ENCODE measurements around the gene EIF2A. TPM values are rescaled to one million over a fixed set of nuclear protein-coding genes. Genes with fewer than 3 reads are reported as not detected.

EIF2A gene
- total RNA-seq, 2 experiments from 2014 or later, result 85.6 to 105 TPM

GRCh38 chr3:150523538-150523937, 23.0 kb upstream of the EIF2A start:
- Histone ChIP-seq H3K27ac (ENCODE audit: low read depth, low read length, poor library complexity, severe bottlenecking) (no peak overlapping the region), H3K4me2 (ENCODE audit: low read length) (no peak overlapping the region), H3K4me3 (ENCODE audit: low read depth, low read length, poor library complexity, severe bottlenecking) (no peak overlapping the region), H3K79me2 (ENCODE audit: insufficient read depth, low read depth, low read length) (no peaks in the 10 kb centered on the region), H3K4me1 (ENCODE audit: insufficient read depth, low read length, poor library complexity, severe bottlenecking) (no peaks in the 10 kb centered on the region), H4K20me1 (ENCODE audit: insufficient read depth, low read length) (no peaks in the 10 kb centered on the region), H2AFZ (ENCODE audit: low read length) (no peak overlapping the region), H3K9me2 (ENCODE audit: insufficient read depth, low read length) (no peaks in the 10 kb centered on the region), H3K36me3 (ENCODE audit: insufficient read depth, low read length) (no peaks in the 10 kb centered on the region), H3K9me3 (ENCODE audit: low read length) (no peaks in the 10 kb centered on the region)
- DNase-seq (ENCODE audit: low spot score), result no peak
- intact Hi-C loops (cut with micrococcal nuclease; ENCODE audit: unreplicated experiment), result no loop called here
- TF ChIP-seq, protein P1, sequence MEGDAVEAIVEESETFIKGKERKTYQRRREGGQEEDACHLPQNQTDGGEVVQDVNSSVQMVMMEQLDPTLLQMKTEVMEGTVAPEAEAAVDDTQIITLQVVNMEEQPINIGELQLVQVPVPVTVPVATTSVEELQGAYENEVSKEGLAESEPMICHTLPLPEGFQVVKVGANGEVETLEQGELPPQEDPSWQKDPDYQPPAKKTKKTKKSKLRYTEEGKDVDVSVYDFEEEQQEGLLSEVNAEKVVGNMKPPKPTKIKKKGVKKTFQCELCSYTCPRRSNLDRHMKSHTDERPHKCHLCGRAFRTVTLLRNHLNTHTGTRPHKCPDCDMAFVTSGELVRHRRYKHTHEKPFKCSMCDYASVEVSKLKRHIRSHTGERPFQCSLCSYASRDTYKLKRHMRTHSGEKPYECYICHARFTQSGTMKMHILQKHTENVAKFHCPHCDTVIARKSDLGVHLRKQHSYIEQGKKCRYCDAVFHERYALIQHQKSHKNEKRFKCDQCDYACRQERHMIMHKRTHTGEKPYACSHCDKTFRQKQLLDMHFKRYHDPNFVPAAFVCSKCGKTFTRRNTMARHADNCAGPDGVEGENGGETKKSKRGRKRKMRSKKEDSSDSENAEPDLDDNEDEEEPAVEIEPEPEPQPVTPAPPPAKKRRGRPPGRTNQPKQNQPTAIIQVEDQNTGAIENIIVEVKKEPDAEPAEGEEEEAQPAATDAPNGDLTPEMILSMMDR (conservative IDR thresholded peaks at IDR 0.05; ENCODE audit: low read length), result no peak
- no peak for TF ChIP-seq EZH2phosphoT487 (IDR thresholded peaks at IDR 0.05; ENCODE audit: borderline replicate concordance, low read depth, low read length)
- ChIA-PET POLR2A (no interaction called here), CTCF (ENCODE audit: unreplicated experiment) (no interaction called here)
- no TSS peak for BruUV-seq (replicated peaks)

- BruUV-seq (replicated peaks), result no TSS peak
- Histone ChIP-seq H2AFZ (ENCODE audit: low read length) (no peak overlapping the region), H3K9me3 (ENCODE audit: low read length) (no peaks in the 10 kb centered on the region), H4K20me1 (ENCODE audit: insufficient read depth, low read length) (no peaks in the 10 kb centered on the region), H3K4me2 (ENCODE audit: low read length) (no peak overlapping the region), H3K4me3 (ENCODE audit: low read depth, low read length, poor library complexity, severe bottlenecking) (no peak overlapping the region), H3K27ac (ENCODE audit: low read depth, low read length, poor library complexity, severe bottlenecking) (no peak overlapping the region), H3K9me2 (ENCODE audit: insufficient read depth, low read length) (no peaks in the 10 kb centered on the region), H3K4me1 (ENCODE audit: insufficient read depth, low read length, poor library complexity, severe bottlenecking) (no peaks in the 10 kb centered on the region), H3K79me2 (ENCODE audit: insufficient read depth, low read depth, low read length) (no peaks in the 10 kb centered on the region), H3K36me3 (ENCODE audit: insufficient read depth, low read length) (no peaks in the 10 kb centered on the region)
- TF ChIP-seq EZH2phosphoT487 (IDR thresholded peaks at IDR 0.05; ENCODE audit: borderline replicate concordance, low read depth, low read length), result no peak
- TF ChIP-seq, protein P1 (conservative IDR thresholded peaks at IDR 0.05; ENCODE audit: low read length), result no peak
- intact Hi-C loops (cut with micrococcal nuclease; ENCODE audit: unreplicated experiment), result loop anchor here (1.0 to 5.0 kb wide), 3 partner anchors 175 to 337 kb away; partner anchors contain the start of gene ERICH6
- POLR2A ChIA-PET, result interaction anchor here (0.6 to 1.2 kb wide), 3 partner anchors 16 to 166 kb away, joined by 3 read pairs; partner anchors contain the start of genes EIF2A and SERP1
- CTCF ChIA-PET (ENCODE audit: unreplicated experiment), result interaction anchor here (1.2 kb wide), 1 partner anchor 236 kb away, joined by 4 read pairs; no protein-coding TSS in a partner anchor
- no peak for DNase-seq (ENCODE audit: low spot score)
These were observed 18.9 kb upstream of the EIF2A start for GRCh38 chr3:150527464-150528255.

GRCh38 chr3:150528354-150528797, 18.2 kb upstream of the EIF2A start:
- H3K79me2 ChIP-seq (ENCODE audit: insufficient read depth, low read depth, low read length), result no peaks in the 10 kb centered on the region
- no peak overlapping the region for H2AFZ ChIP-seq (ENCODE audit: low read length)
- H3K4me3 ChIP-seq (ENCODE audit: low read depth, low read length, poor library complexity, severe bottlenecking), result no peak overlapping the region
- intact Hi-C loops (cut with micrococcal nuclease; ENCODE audit: unreplicated experiment), result loop anchor here (1.0 to 5.0 kb wide), 3 partner anchors 174 to 336 kb away; partner anchors contain the start of gene ERICH6
- TF ChIP-seq EZH2phosphoT487 (IDR thresholded peaks at IDR 0.05; ENCODE audit: borderline replicate concordance, low read depth, low read length), result no peak
- TF ChIP-seq, protein P1 (conservative IDR thresholded peaks at IDR 0.05; ENCODE audit: low read length), result peak; percentile 80
- peak; percentile 38 for DNase-seq (ENCODE audit: low spot score)
- no peaks in the 10 kb centered on the region for H3K36me3 ChIP-seq (ENCODE audit: insufficient read depth, low read length)
- H3K27ac ChIP-seq (ENCODE audit: low read depth, low read length, poor library complexity, severe bottlenecking), result no peak overlapping the region
- CTCF ChIA-PET (ENCODE audit: unreplicated experiment), result interaction anchor here (0.6 to 1.2 kb wide), 2 partner anchors 235 to 236 kb away, joined by 3 to 4 read pairs; no protein-coding TSS in a partner anchor
- H3K9me2 ChIP-seq (ENCODE audit: insufficient read depth, low read length), result no peaks in the 10 kb centered on the region
- H3K9me3 ChIP-seq (ENCODE audit: low read length), result no peaks in the 10 kb centered on the region
- H4K20me1 ChIP-seq (ENCODE audit: insufficient read depth, low read length), result no peaks in the 10 kb centered on the region
- no peaks in the 10 kb centered on the region for H3K4me1 ChIP-seq (ENCODE audit: insufficient read depth, low read length, poor library complexity, severe bottlenecking)
- POLR2A ChIA-PET, result interaction anchor here (0.6 to 1.2 kb wide), 4 partner anchors 15 to 1710 kb away, joined by 3 read pairs; partner anchors contain the start of genes EIF2A and SERP1
- H3K4me2 ChIP-seq (ENCODE audit: low read length), result no peak overlapping the region
- BruUV-seq (replicated peaks), result no TSS peak

All from OCI-LY7 (cell line).